CD14-positive monocyte (primary cell): ENCODE data around the gene ANKRD44. TPM values are rescaled to one million over a fixed set of nuclear protein-coding genes. Genes with fewer than 3 reads are reported as not detected.

ENCODE experiments used
- DNase-seq, 3 donors: peaks; one replicate each; pipeline ENCODE4 v3.0.0-alpha.2; 2011 to 2022
- H2AFZ ChIP-seq: 2 replicates; pipeline ENCODE4 v1.6.0; 2012; ENCODE audit warnings: mild to moderate bottlenecking, low read depth, low read length, inconsistent platforms; ENCODE audit not compliant: insufficient read depth, poor library complexity, severe bottlenecking
- H3K27ac ChIP-seq, 2 donors: 1 replicate in 1 of 2; 2 replicates in 1 of 2; pipeline ENCODE4 v1.5.1; 2012 to 2013; ENCODE audit warnings: low read length in 2 of 2, control low read depth in 1 of 2, inconsistent platforms in 1 of 2, low read depth in 1 of 2, mild to moderate bottlenecking in 1 of 2
- H3K27me3 ChIP-seq, 2 donors: one replicate each; pipeline versions ENCODE4 v1.6.0 to v1.6.1; 2011 to 2013; ENCODE audit warnings: low read length in 2 of 2; ENCODE audit not compliant: control insufficient read depth in 2 of 2, insufficient read depth in 2 of 2
- H3K36me3 ChIP-seq, 2 donors: replicated peaks in 1 of 2; 1 replicate in 1 of 2; 2 replicates in 1 of 2; pipeline versions ENCODE4 v1.5.1 to v1.6.1; 2012 to 2013; ENCODE audit warnings: low read length in 2 of 2, control low read depth in 1 of 2, inconsistent platforms in 1 of 2, mild to moderate bottlenecking in 1 of 2; ENCODE audit not compliant: insufficient read depth in 2 of 2, control insufficient read depth in 1 of 2
- H3K4me1 ChIP-seq, 2 donors: 1 replicate in 1 of 2; 2 replicates in 1 of 2; pipeline versions ENCODE4 v1.5.1 to v1.6.1; 2012 to 2013; ENCODE audit warnings: low read length in 2 of 2, control low read depth in 1 of 2, inconsistent platforms in 1 of 2, mild to moderate bottlenecking in 1 of 2, moderate library complexity in 1 of 2; ENCODE audit not compliant: insufficient read depth in 2 of 2, control insufficient read depth in 1 of 2
- H3K4me2 ChIP-seq: replicated peaks from 2 replicates; pipeline ENCODE3; 2012; ENCODE audit warnings: low read length, moderate library complexity, mild to moderate bottlenecking; ENCODE audit not compliant: poor library complexity, severe bottlenecking; ENCODE audit errors: extremely low read depth
- H3K4me3 ChIP-seq, 3 experiments: fragments of 200-600 bp in 1 of 3; sonication (generic) in 1 of 3; replicated peaks in 1 of 3; 1 replicate in 2 of 3; 2 replicates in 1 of 3; pipeline ENCODE4 v1.5.1; 2011 to 2013; ENCODE audit warnings: low read length in 3 of 3, mild to moderate bottlenecking in 3 of 3, control low read depth in 2 of 3, low read depth in 2 of 3, inconsistent platforms in 1 of 3, moderate library complexity in 1 of 3
- H3K79me2 ChIP-seq: 2 replicates; pipeline ENCODE4 v1.6.0; 2012; ENCODE audit warnings: mild to moderate bottlenecking, control low read depth, inconsistent platforms, low read length, moderate library complexity; ENCODE audit not compliant: insufficient read depth
- H3K9ac ChIP-seq: 2 replicates; pipeline ENCODE4 v1.6.0; 2017; ENCODE audit warnings: low read length, mild to moderate bottlenecking; ENCODE audit not compliant: insufficient read depth, poor library complexity, severe bottlenecking
- H3K9me3 ChIP-seq, 2 donors: replicated peaks in 1 of 2; 1 replicate in 1 of 2; 2 replicates in 1 of 2; pipeline versions ENCODE4 v1.5.1 to v1.6.1; 2012 to 2013; ENCODE audit warnings: low read length in 2 of 2, control low read depth in 1 of 2; ENCODE audit not compliant: control insufficient read depth in 1 of 2, insufficient read depth in 1 of 2
- H4K20me1 ChIP-seq: 2 replicates; pipeline ENCODE4 v1.6.0; 2012; ENCODE audit warnings: mild to moderate bottlenecking, low read length, control low read depth, moderate library complexity; ENCODE audit not compliant: insufficient read depth
- H3K27ac Mint-ChIP-seq, 7 donors: one replicate each; pipeline ENCODE4 v1.8.0; 2020; ENCODE audit warnings: mild to moderate bottlenecking in 7 of 7, mixed read lengths in 7 of 7, moderate library complexity in 6 of 7, inconsistent platforms in 2 of 7
- H3K27me3 Mint-ChIP-seq, 3 donors: one replicate each; pipeline ENCODE4 v1.8.0; 2021 to 2022; ENCODE audit warnings: low read depth in 3 of 3, mild to moderate bottlenecking in 3 of 3, mixed read lengths in 3 of 3, moderate library complexity in 3 of 3, inconsistent platforms in 1 of 3
- H3K36me3 Mint-ChIP-seq, 2 donors: one replicate each; pipeline ENCODE4 v1.8.0; 2020; ENCODE audit warnings: mixed read lengths in 2 of 2, inconsistent platforms in 1 of 2, mild to moderate bottlenecking in 1 of 2
- H3K4me1 Mint-ChIP-seq: one replicate; pipeline ENCODE4 v1.8.0; 2020; ENCODE audit warnings: mild to moderate bottlenecking, mixed read lengths
- H3K4me3 Mint-ChIP-seq, 2 donors: one replicate each; pipeline ENCODE4 v1.8.0; 2020; ENCODE audit warnings: mild to moderate bottlenecking in 2 of 2, mixed read lengths in 2 of 2, moderate library complexity in 1 of 2
- H3K9me3 Mint-ChIP-seq, 7 donors: one replicate each; pipeline ENCODE4 v1.8.0; 2020 to 2022; ENCODE audit warnings: mixed read lengths in 7 of 7, mild to moderate bottlenecking in 6 of 7, moderate library complexity in 6 of 7, inconsistent platforms in 2 of 7
- WGBS: methylation state at CpG from one replicate; pipeline ENCODE4 v1.1.5; 2013; ENCODE audit warnings: missing lambda C conversion rate; ENCODE audit not compliant: insufficient coverage; 5-methylcytosine and 5-hydroxymethylcytosine counted together
- intact Hi-C, 2 donors: fragments of 100-400 bp; cut with micrococcal nuclease; formaldehyde crosslinking; loops; one replicate each; pipeline versions ENCODE4 v1.15.0 to v1.15.1; 2023
- polyA plus RNA-seq, 3 donors: library from polyadenylated mRNA; depleted of rRNA in 1 of 3; unstranded in 2 of 3; stranded (reverse) in 1 of 3; fragments of 300-500 nt in 2 of 3; fragments of >200 nt in 1 of 3; fragmentation: Illumina TruSeq in 2 of 3; gene quantifications; 1 replicate in 2 of 3; 2 replicates in 1 of 3; pipeline ENCODE4 v1.2.3, GENCODE V29; 2012 to 2021
- TF ChIP-seq, protein P1 (sequence below): fragments of 200-600 bp; IDR thresholded peaks from one replicate; pipeline ENCODE4 v1.8.0; 2022; ENCODE audit warnings: antibody characterized with exemption, mild to moderate bottlenecking

Gene ANKRD44
- polyA plus RNA-seq, 3 donors, result 55.7 to 91.9 (median 64.9) TPM

DNA sequence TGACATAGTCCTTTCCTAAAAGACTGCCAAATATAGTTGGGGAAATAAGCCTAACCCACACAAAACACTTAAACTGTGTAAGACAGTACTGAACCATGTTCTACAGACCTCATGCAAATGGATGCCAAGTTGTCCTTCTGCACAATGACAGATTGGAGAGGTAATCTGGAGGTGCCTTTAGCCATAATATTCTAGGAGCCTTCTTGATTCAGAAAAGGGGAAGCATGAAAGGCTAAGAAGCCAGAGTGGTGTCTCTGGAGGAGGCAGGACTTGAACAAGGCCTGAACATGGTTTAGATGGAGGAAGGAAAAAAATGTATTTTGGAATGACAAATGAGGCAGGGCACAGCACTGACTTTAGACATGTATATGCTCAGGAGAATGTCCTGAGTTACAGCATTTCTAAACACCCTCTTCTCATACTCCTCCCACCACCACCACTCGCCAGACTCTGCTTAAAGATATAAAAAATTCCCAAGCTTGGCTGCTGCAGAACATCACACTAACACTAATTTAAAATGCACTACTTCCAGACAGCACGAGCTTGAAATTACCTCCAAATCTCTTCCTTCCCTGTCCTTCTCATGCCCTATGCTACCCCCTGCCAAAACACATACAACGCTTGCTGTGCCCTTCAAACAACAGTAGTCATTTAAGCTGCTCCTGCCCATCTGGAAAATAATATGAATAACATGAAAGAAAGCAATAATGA, 110.4 kb downstream of the ANKRD44 start:
- no peak overlapping the region for H2AFZ ChIP-seq
- Mint-ChIP-seq H3K27ac (peak overlapping the region; percentile 80 to 97 (median 95)), H3K4me1 (peaks cover 73% of the 10 kb centered on the region), H3K9me3 (no peaks in the 10 kb centered on the region), H3K4me3 (peak overlapping the region; percentile 60 to 85), H3K27me3 (peaks cover 0 to 3% (median 0%) of the 10 kb centered on the region in 3 donors), H3K36me3 (peaks cover 17 to 21% of the 10 kb centered on the region in 2 donors)
- peak overlapping the region in 1 of 3 experiments; percentile 56 for H3K4me3 ChIP-seq
- 6% methylated on average over 2 of the region's 3 CpGs for WGBS
- no peak overlapping the region for H3K9ac ChIP-seq
- H3K4me2 ChIP-seq, result peak overlapping the region; percentile 78
- H4K20me1 ChIP-seq, result peaks cover 56% of the 10 kb centered on the region
- TF ChIP-seq, protein P1, sequence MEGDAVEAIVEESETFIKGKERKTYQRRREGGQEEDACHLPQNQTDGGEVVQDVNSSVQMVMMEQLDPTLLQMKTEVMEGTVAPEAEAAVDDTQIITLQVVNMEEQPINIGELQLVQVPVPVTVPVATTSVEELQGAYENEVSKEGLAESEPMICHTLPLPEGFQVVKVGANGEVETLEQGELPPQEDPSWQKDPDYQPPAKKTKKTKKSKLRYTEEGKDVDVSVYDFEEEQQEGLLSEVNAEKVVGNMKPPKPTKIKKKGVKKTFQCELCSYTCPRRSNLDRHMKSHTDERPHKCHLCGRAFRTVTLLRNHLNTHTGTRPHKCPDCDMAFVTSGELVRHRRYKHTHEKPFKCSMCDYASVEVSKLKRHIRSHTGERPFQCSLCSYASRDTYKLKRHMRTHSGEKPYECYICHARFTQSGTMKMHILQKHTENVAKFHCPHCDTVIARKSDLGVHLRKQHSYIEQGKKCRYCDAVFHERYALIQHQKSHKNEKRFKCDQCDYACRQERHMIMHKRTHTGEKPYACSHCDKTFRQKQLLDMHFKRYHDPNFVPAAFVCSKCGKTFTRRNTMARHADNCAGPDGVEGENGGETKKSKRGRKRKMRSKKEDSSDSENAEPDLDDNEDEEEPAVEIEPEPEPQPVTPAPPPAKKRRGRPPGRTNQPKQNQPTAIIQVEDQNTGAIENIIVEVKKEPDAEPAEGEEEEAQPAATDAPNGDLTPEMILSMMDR, result no peak
- no peaks in the 10 kb centered on the region for H3K9me3 ChIP-seq
- peak in 2 of 3 donors; percentile 26 to 43 for DNase-seq
- peaks cover 100% of the 10 kb centered on the region for H3K79me2 ChIP-seq
- H3K27ac ChIP-seq, result peak overlapping the region in 1 of 2 donors; percentile 83
- intact Hi-C loops, result loop anchor here in 1 of 2 donors (10.0 kb wide), 1 partner anchor 55 kb away; no protein-coding TSS in a partner anchor
- H3K36me3 ChIP-seq, result peaks cover 0 to 9% of the 10 kb centered on the region in 2 donors
- H3K27me3 ChIP-seq, result no peaks in the 10 kb centered on the region
- H3K4me1 ChIP-seq, result peaks cover 57 to 77% of the 10 kb centered on the region in 2 donors

GRCh38 chr2:197198890-197199289, 111.7 kb downstream of the ANKRD44 start:
- Mint-ChIP-seq H3K4me1 (peaks cover 66% of the 10 kb centered on the region), H3K4me3 (peak overlapping the region; percentile 76 to 91), H3K36me3 (peaks cover 18 to 21% of the 10 kb centered on the region in 2 donors), H3K9me3 (no peaks in the 10 kb centered on the region), H3K27me3 (peaks cover 0 to 3% (median 0%) of the 10 kb centered on the region in 3 donors), H3K27ac (peak overlapping the region; percentile 76 to 95 (median 90))
- Histone ChIP-seq H3K27ac (peak overlapping the region; percentile 59 to 83), H4K20me1 (peaks cover 68% of the 10 kb centered on the region), H3K4me1 (peaks cover 52 to 69% of the 10 kb centered on the region in 2 donors), H3K4me3 (peak overlapping the region; percentile 1 to 68 (median 28)), H3K4me2 (peak overlapping the region; percentile 79), H3K9ac (no peak overlapping the region), H3K27me3 (no peaks in the 10 kb centered on the region), H3K9me3 (no peaks in the 10 kb centered on the region), H2AFZ (peak overlapping the region; percentile 25), H3K79me2 (peaks cover 100% of the 10 kb centered on the region), H3K36me3 (no peaks in the 10 kb centered on the region)
- 0% methylated on average over 8 of the region's 12 CpGs for WGBS
- DNase-seq, result peak; percentile 60 to 73 (median 67)
- intact Hi-C loops, result loop anchor here (5.0 kb wide), 2 partner anchors 38 to 113 kb away; partner anchors contain the start of gene ANKRD44 (in 1 of the 2)
- TF ChIP-seq, protein P1, result no peak
